ENCODE data around the gene ARID3B. TPM values are rescaled to one million over a fixed set of nuclear protein-coding genes. Genes with fewer than 3 reads are reported as not detected.

The ARID3B gene
- total and polyA plus RNA-seq, 12 donors, result 1.0 to 7.1 (median 3.5) TPM

DNA sequence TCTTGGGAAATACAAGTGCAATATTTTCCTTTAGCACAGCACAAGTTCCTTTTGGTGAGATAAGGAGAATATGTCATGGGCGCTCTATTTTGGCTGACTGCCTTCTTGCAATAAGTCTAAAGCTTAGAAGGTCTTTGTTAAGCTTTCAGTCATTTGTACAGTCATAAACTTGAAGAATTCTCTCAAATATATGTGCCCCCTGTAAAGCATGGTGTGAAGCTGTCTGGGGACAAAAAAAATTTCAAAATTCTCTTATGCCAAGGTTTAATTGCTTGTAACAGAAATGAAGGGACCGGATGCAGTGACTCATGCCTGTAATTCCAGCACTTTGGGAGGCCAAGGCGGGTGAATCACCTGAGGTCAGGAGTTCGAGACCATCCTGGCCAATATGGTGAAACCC is 21.7 kb upstream of the ARID3B start:
- no peak for TF ChIP-seq POLR2A (IDR thresholded peaks at IDR 0.05)
- TF ChIP-seq, protein P1, sequence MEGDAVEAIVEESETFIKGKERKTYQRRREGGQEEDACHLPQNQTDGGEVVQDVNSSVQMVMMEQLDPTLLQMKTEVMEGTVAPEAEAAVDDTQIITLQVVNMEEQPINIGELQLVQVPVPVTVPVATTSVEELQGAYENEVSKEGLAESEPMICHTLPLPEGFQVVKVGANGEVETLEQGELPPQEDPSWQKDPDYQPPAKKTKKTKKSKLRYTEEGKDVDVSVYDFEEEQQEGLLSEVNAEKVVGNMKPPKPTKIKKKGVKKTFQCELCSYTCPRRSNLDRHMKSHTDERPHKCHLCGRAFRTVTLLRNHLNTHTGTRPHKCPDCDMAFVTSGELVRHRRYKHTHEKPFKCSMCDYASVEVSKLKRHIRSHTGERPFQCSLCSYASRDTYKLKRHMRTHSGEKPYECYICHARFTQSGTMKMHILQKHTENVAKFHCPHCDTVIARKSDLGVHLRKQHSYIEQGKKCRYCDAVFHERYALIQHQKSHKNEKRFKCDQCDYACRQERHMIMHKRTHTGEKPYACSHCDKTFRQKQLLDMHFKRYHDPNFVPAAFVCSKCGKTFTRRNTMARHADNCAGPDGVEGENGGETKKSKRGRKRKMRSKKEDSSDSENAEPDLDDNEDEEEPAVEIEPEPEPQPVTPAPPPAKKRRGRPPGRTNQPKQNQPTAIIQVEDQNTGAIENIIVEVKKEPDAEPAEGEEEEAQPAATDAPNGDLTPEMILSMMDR (IDR thresholded peaks at IDR 0.05), result no peak
- DNase-seq, result no peak
- H3K4me1 ChIP-seq (replicated peaks in 1 of 2), result no peaks in the 10 kb centered on the region
- no peaks in the 10 kb centered on the region for H3K36me3 ChIP-seq (replicated peaks in 1 of 2)
- WGBS, 4 donors, result 57 to 72% (median 66%) methylated on average over 4 of the region's 4 CpGs
- no peaks in the 10 kb centered on the region for H3K27me3 ChIP-seq
- H3K4me3 ChIP-seq, result no peak overlapping the region
- H3K9me3 ChIP-seq (replicated peaks in 1 of 3), result no peaks in the 10 kb centered on the region
- intact Hi-C loops (cut with DNase I), result no loop called here
- H3K27ac ChIP-seq, result no peak overlapping the region

DNA sequence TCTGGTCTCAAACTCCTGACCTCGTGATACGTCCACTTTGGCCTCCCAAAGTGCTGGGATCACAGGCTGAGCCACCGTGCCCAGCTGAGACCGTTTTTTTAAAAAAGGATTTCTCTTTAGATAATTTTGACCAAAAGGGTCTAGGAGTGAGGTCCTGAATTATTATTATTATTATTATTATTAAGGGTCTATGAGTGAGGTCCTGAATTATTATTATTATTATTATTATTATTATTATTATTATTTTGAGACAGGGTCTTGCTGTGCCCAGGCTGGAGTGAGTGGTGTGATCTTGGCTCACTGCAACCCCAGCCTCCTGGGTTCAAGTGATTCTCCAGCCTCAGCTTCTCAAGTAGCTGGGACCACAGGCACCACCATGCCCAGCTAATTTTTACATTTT is 20.6 kb upstream of the ARID3B start:
- Histone ChIP-seq H3K9me3 (replicated peaks in 1 of 3) (no peaks in the 10 kb centered on the region), H3K4me1 (replicated peaks in 1 of 2) (no peaks in the 10 kb centered on the region), H3K36me3 (replicated peaks in 1 of 2) (no peaks in the 10 kb centered on the region), H3K27me3 (no peaks in the 10 kb centered on the region), H3K27ac (no peak overlapping the region), H3K4me3 (no peak overlapping the region)
- TF ChIP-seq POLR2A (IDR thresholded peaks at IDR 0.05), result no peak
- TF ChIP-seq, protein P1 (IDR thresholded peaks at IDR 0.05), result no peak
- intact Hi-C loops (cut with DNase I), result loop anchor here in 1 of 2 donors (10.0 kb wide), 1 partner anchor 424 kb away; no protein-coding TSS in a partner anchor
- 90 to 92% (median 91%) methylated on average over 4 of the region's 4 CpGs for WGBS, 4 donors
- no peak for DNase-seq

DNA sequence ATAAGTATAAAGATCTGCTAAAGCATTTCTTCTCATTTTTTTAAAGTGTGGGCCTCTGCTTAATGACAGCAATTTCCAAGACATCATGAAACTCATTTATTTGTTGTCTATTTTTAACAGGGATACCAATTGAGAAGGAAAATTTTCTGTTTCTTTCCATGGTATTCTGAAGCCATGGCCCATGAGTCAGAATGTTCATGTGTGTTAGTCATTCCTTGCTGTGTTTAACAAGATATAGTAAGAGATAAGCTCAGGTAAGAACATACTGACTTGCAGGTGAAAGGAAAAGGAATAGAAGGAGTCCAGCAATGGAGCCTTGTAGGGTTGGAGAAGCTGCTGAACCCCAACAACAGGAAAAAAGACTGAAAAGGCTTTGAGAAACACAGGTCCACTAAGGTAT is 17.0 kb upstream of the ARID3B start:
- Histone ChIP-seq H3K27ac (no peak overlapping the region), H3K9me3 (replicated peaks in 1 of 3) (no peaks in the 10 kb centered on the region), H3K27me3 (no peaks in the 10 kb centered on the region), H3K4me1 (replicated peaks in 1 of 2) (no peaks in the 10 kb centered on the region), H3K4me3 (no peak overlapping the region), H3K36me3 (replicated peaks in 1 of 2) (no peaks in the 10 kb centered on the region)
- TF ChIP-seq, protein P1 (IDR thresholded peaks at IDR 0.05), result no peak
- TF ChIP-seq POLR2A (IDR thresholded peaks at IDR 0.05), result no peak
- no peak for DNase-seq
- intact Hi-C loops (cut with DNase I), result loop anchor here in 1 of 2 donors (10.0 kb wide), 1 partner anchor 421 kb away; no protein-coding TSS in a partner anchor

DNA sequence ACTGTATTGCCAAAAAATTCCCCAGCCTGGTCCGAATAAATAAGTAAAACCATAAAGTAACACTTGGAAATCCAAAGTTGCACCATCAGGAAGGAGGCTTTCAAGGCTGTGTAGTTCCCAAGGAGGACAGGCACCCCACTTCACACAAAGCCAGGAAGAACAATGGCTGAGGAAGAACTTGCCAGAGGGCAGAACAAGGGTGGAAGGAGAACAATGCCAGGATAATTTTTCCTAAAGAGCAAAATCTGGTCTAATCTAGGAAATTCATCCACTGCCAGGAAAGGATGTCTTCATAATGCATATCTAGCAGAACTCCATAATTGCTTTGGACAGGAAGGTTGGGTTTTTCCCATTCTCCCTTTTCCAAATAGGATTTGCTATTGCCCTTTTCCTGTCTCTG is 15.7 kb upstream of the ARID3B start:
- TF ChIP-seq POLR2A (IDR thresholded peaks at IDR 0.05), result no peak
- TF ChIP-seq, protein P1 (IDR thresholded peaks at IDR 0.05), result no peak
- Histone ChIP-seq H3K27me3 (no peaks in the 10 kb centered on the region), H3K9me3 (replicated peaks in 1 of 3) (no peaks in the 10 kb centered on the region), H3K36me3 (replicated peaks in 1 of 2) (no peaks in the 10 kb centered on the region), H3K27ac (no peak overlapping the region), H3K4me3 (no peak overlapping the region), H3K4me1 (replicated peaks in 1 of 2) (no peaks in the 10 kb centered on the region)
- 40 to 54% (median 49%) methylated on average over 1 of the region's 1 CpG for WGBS, 4 donors
- no peak for DNase-seq
- intact Hi-C loops (cut with DNase I), result loop anchor here in 1 of 2 donors (10.0 kb wide), 1 partner anchor 419 kb away; no protein-coding TSS in a partner anchor

All from adrenal gland (tissue), 12 donors.